ENCODE measurements around the gene EXPH5.

DNA sequence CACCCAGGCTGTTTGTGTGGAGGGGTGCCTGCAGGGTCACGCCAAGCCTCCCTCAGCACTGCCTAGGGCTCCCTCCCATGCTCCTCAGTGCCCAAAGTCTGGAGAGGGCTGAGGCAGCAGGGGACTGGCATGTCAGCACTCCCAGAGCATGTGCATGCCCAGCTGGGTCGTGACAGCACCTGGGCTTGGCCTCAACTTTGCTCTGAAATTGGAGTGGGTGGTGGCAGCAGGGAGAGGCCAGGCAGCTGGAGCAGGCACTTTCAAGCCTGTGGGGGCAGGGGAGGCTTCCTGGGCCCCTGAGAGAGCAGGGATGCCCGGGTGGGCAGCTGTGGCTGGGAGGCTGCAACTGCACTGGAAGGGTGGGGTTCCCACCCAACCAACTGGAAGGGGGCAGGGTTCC, 35.7 kb upstream of the EXPH5 start:
- TF ChIP-seq, protein P1, sequence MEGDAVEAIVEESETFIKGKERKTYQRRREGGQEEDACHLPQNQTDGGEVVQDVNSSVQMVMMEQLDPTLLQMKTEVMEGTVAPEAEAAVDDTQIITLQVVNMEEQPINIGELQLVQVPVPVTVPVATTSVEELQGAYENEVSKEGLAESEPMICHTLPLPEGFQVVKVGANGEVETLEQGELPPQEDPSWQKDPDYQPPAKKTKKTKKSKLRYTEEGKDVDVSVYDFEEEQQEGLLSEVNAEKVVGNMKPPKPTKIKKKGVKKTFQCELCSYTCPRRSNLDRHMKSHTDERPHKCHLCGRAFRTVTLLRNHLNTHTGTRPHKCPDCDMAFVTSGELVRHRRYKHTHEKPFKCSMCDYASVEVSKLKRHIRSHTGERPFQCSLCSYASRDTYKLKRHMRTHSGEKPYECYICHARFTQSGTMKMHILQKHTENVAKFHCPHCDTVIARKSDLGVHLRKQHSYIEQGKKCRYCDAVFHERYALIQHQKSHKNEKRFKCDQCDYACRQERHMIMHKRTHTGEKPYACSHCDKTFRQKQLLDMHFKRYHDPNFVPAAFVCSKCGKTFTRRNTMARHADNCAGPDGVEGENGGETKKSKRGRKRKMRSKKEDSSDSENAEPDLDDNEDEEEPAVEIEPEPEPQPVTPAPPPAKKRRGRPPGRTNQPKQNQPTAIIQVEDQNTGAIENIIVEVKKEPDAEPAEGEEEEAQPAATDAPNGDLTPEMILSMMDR (conservative IDR thresholded peaks at IDR 0.05; ENCODE audit: low read depth, low read length), result no peak
- TF ChIP-seq EZH2 (IDR thresholded peaks at IDR 0.05; ENCODE audit: low read length, unreplicated experiment), result no peak
- no peak for TF ChIP-seq EZH2phosphoT487 (IDR thresholded peaks at IDR 0.05; ENCODE audit: borderline replicate concordance, low read length)
